ENCODE measurements around the gene PDCL2. TPM values are rescaled to one million over a fixed set of nuclear protein-coding genes. Genes with fewer than 3 reads are reported as not detected.

PDCL2 gene
- total and polyA plus RNA-seq, 9 of the 15 experiments (the other 6 are each of a cell fraction or from before 2014, with no cell fraction given) = 0.62 to 2.5 (median 1.2) TPM

- TF ChIP-seq POLR3G (IDR thresholded peaks at IDR 0.05; ENCODE audit: extremely low read depth, insufficient read length, insufficient replicate concordance) (no peak), ZNF740 (CRISPR knock-in tag; IDR thresholded peaks at IDR 0.05) (peak; percentile 52; the same call in 1 of the 2 replicates), ZNF740 (tag; IDR thresholded peaks at IDR 0.05) (peak in 1 of 2 experiments; percentile 68; a peak in 1 of 4 replicates)
These were observed 45.6 kb downstream of the PDCL2 start (continued) for GRCh38 chr4:55546506-55546755.

- Histone ChIP-seq H3K36me3 (ENCODE audit: control insufficient read depth, insufficient read depth, low read length) (no peaks in the 10 kb centered on the region), H3K9me1 (ENCODE audit: control insufficient read depth, insufficient read depth, low read length) (no peaks in the 10 kb centered on the region), H3K27me3 (ENCODE audit: control insufficient read depth in 2 of 2, insufficient read depth in 2 of 2, low read length in 2 of 2) (no peaks in the 10 kb centered on the region), H4K20me1 (replicated peaks; ENCODE audit: control insufficient read depth, insufficient read depth, low read length) (no peaks in the 10 kb centered on the region), H3K9ac (ENCODE audit: insufficient read depth in 1 of 2, low read depth in 2 of 2, low read length in 2 of 2) (peak overlapping the region; percentile 72 to 95), H3K4me1 (replicated peaks in 1 of 2; ENCODE audit: control insufficient read depth in 2 of 2, insufficient read depth in 2 of 2, low read length in 2 of 2) (peaks cover 9 to 32% of the 10 kb centered on the region in 2 experiments; a peak in 4 of 5 replicates), H3K9me3 (replicated peaks; ENCODE audit: control insufficient read depth, insufficient read depth, low read depth, low read length) (no peaks in the 10 kb centered on the region), H3K4me3 (peak overlapping the region; percentile 50), H3K4me2 (ENCODE audit: insufficient read depth, low read length) (peak overlapping the region; percentile 80), H3K79me2 (ENCODE audit: control insufficient read depth, insufficient read depth, low read length) (peaks cover 51% of the 10 kb centered on the region), H2AFZ (ENCODE audit: low read depth, low read length) (peak overlapping the region; percentile 41), H3K27ac (ENCODE audit: extremely low read depth, low read depth, low read length) (peak overlapping the region; percentile 91)
- WGBS (ENCODE audit: insufficient coverage, low coverage, missing lambda C conversion rate) = under 1% methylated on average over 49 of the region's 87 CpGs
- FAIRE-seq (peak; percentile 40), DNase-seq (ENCODE audit: extremely low read depth in 1 of 4, low spot score in 3 of 4) (peak; percentile 74 to 84 (median 76)), ATAC-seq (peak; percentile 69)
- intact Hi-C loops (cut with micrococcal nuclease) (loop anchor here (2.0 to 10.0 kb wide), 6 partner anchors 91 to 361 kb away; partner anchors contain the start of genes NMU and SRD5A3), in situ Hi-C loops (cut with MboI) (loop anchor here (10.0 kb wide), 1 partner anchor 201 kb away; the partner anchor contains the start of gene SRD5A3)
- CTCF ChIA-PET (ENCODE audit: low intra/inter-chr PET ratio) = no interaction called here
- no TSS peak for BruUV-seq (replicated peaks)
- POLR2A ChIA-PET = interaction anchor here (0.6 to 1.1 kb wide), 5 partner anchors 11 to 1095 kb away, joined by 3 to 9 read pairs (median 4); partner anchors contain the start of gene NMU
- TF ChIP-seq ZBTB11 (CRISPR knock-in tag; IDR thresholded peaks at IDR 0.05) (peak; percentile 91 to 98 (median 92); a peak in 5 of 6 replicates), ZC3H8 (IDR thresholded peaks at IDR 0.05) (no peak), STAT5B (CRISPR knock-in tag; IDR thresholded peaks at IDR 0.05) (no peak), CREB1 (IDR thresholded peaks at IDR 0.05) (peak; percentile 52; the same call in 1 of the 2 replicates), CREB1 (CRISPR knock-in tag; IDR thresholded peaks at IDR 0.05) (no peak), ETV1 (tag; conservative IDR thresholded peaks at IDR 0.05; ENCODE audit: low read depth) (no peak), ASH1L (IDR thresholded peaks at IDR 0.05; ENCODE audit: borderline replicate concordance, low read depth, partially characterized antibody) (no peak), FOXJ2 (tag; IDR thresholded peaks at IDR 0.05) (no peak), MCM7 (IDR thresholded peaks at IDR 0.05) (no peak), BHLHE40 (IDR thresholded peaks at IDR 0.05; ENCODE audit: low read length) (peak; percentile 92), SMARCA5 (IDR thresholded peaks at IDR 0.05) (no peak), TFAM (CRISPR knock-in tag; conservative IDR thresholded peaks at IDR 0.05) (no peak), PML (IDR thresholded peaks at IDR 0.05; ENCODE audit: low read length) (no peak; the same call in 1 of the 2 replicates), ZNF830 (CRISPR knock-in tag; IDR thresholded peaks at IDR 0.05) (no peak), ELF1 (tag; IDR thresholded peaks at IDR 0.05) (peak; percentile 72)
These were observed 46.2 kb downstream of the PDCL2 start for GRCh38 chr4:55545641-55546505.

Measured in K562 (cell line).